ENCODE data around the gene PHETA1.
A peak's percentile ranks its signal among the peaks of the same experiment; 100 is the strongest.
"Not testable (repeated sequence)": the region's sequence is repeated elsewhere in the genome, so short reads cannot be mapped to it uniquely, and the experiment has no call there.

Gene PHETA1

DNA sequence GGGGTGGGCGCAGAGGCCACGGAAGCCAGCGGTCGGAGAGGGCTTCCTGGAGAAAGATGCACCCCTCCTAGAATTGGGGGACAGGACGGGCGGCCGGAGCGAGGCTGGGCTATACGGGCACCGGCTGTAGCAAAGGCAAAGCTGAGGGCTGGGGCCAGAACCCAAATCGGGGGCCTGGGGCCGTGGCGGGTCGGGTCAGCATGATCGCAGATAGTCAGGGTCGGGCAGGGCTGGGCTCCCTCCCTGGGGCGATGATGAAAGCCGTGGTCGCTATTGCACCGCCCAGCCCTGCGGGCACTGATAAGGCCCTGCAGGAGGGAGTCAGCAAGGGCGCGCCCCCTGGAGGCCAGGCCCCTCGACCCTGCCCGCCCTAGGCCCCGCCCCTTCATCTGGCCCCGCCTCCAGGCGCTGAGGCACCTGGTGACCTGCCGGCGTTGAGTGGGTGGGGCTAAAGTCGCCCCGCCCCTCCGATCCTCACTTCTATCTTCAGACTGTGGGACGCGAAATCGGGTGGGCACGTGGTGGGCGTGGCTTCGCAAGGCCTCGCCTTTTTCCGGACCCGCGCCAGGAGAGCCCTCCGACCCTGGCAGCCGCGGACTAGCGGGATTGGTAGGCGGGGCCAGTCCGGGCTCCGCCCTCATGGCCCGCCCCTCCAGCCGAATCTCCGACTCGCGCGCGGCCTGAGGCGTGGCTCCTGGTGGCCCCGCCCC is 36.4 kb upstream of the PHETA1 start:
- DNase-seq (ENCODE audit: low read depth): peak; percentile 99

DNA sequence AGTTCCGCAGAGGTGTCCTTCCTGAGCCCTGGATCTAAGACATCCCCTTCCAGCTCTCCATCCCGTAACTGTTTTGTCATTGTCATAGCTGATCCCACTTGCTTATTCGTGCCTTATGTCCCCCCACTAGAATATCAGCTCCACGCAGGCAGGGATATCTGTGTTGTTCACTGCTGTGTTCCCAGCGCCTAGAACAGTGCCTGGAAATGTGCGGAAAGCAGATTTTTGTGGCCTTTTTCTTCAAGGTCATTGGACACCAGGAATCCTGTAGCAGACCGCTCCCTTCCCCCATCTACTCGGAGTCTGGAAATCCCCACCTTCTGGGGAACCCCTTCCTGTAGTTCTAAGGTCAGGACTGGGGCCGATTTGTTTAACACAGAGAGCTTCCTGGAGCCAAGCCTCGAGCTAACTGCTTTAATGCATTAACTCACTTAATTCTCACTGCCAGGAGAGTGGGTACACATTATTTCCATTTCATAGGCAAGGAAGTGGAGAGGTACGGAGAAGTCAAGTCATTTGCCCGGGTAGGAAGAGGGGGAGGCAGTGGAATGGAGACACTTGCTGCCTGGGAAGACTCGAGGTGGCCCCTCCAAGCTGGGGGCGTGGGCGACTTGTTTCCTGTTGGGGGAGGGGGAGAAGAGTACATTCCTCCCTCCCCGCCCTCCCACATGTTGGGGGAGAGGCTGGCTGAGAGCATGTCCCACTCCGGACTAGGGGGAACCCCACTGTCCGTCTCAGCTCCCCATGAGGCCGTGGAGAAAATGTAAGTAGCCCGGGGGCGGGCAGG is 35.7 kb upstream of the PHETA1 start:
- no peak for DNase-seq (ENCODE audit: low read depth)

DNA sequence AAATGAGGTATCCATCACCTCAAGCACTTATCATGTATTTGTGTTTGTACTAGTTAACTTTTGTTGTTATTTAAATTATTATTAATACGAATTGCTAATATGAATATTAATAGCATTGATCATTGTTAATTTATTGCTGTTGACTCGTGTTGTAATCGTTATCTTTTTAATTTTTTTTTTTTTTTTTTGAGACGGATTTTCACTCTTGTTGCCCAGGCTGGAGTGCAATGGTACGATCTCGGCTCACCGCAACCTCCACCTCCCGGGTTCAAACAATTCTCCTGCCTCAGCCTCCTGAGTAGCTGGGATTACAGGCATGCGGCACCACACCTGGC is 33.6 kb upstream of the PHETA1 start:
- DNase-seq (ENCODE audit: low read depth): not testable (repeated sequence)

DNA sequence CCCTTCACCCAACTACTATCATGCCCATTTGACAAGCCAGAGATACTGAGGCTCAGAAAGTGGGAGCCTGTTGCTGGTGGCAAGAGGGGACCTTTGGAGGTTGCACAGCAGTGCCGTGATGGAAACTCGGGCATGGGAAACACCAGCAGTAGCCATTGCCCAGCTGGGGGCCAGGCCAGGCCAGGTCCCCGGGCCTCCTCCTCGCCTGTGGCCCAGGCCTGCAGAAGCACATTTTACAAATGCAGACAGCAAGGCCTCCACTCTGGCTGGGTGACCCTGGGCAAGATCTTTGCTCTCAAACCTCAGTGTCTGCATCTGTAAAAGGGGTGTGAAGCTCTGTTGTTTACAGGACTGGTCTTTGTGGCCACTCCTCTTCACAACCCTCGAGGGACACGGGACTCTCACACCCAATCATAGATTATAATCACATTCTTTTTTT is 32.3 kb upstream of the PHETA1 start:
- no peak for DNase-seq (ENCODE audit: low read depth)

DNA sequence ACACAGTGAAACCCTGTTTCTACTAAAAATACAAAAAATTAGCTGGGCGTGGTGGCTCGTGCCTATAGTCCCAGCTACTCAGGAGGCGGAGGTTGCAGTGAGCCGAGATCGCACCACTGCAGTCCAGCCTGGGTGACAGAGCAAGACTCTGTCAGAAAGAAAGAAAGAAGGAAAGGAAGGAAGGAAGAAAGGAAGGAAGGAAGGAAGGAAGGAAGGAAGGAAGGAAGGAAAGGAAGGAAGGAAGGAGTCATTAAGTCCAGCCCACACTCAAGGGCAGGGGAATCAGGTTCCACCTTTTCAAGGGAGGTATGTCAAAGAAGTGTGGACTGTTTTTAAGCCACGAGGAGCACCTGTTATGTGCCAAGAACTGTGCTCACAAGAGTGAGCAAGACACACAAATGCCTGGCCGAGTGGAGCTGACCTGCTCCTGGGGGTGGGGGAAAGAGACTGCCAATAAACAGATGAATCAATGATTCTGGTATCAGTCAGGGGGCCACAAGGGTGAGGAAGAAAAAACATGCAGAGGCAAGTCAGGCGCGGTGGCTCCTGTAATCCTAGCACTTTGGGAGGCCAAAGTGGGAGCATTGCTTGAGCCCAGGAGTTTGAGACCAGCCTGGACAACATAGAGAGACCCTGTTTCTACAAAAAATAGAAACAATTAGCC is 31.0 kb upstream of the PHETA1 start:
- DNase-seq (ENCODE audit: low read depth): not testable (repeated sequence)

DNA sequence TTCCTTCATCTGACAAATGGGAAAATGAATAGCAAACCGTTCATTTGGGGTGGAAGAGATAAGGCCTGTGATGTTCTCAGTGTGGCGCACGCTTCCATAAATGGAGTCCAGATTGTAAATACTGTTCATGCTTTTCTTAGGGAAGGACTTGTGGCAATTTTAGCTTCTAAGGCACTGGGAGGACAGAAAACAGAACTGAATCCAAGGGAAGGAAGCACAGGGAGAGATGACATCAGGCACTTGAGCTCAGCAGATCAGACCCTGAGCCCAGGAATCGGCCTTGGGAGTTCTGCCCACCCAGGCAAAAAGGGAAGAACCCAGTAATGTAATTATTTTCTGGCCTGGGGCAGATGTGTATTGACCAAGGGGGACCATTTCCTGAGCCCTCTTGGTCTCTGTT is 29.6 kb upstream of the PHETA1 start:
- no peak for DNase-seq (ENCODE audit: low read depth)

DNA sequence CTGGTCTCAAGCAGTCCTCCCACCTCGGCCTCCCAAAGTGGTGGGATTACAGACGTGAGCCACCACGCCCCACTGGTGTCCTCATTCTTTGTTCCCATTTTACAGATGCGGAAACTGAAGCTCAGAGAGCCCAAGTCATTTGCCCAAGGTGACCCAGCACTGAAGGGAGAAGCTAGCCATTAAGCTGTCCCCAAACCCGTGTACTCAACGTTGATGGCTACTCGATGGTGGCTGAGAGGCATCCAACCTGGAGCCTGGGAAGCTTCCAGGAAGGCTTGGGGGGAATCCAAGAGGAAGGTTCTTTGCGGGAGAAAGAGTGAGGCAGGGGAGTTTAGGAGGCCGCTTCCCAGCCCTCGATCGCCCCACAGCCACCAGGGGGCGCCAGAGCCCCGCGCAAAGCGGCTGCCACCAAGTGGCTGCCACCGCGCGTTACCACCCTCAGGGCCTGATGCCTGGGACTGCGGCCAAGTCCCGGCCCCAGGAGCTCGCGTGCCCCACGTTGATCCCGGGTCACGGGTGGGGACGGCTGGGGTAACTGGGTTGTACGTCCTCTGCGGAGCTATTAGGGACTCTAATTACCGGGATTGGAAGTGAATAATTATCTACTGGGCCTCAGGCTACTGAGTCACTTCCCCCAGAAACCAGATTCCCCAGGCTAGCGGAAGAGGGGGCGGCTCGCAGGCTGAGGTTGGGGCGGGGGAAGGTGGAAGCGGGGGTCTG is 28.0 kb upstream of the PHETA1 start:
- DNase-seq (ENCODE audit: low read depth): peak; percentile 92

DNA sequence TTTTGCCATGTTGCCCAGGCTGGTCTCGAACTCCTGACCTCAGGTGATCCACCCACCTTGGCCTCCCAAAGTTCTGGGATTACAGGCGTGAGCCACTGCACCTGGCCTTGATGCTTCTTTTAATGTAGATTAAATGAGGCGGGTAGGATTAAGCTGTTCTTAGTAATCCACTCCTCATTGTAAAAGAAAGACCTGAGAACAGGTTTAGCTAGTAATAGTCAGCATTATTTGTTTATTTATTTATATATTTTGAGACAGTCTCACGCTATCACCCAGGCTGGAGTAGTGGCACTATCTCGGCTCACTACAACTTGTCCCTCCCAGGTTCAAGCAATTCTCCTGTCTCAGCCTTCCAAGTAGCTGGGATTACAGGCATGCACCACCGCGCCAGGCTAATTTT is 27.4 kb upstream of the PHETA1 start:
- DNase-seq (ENCODE audit: low read depth): not testable (repeated sequence)

DNA sequence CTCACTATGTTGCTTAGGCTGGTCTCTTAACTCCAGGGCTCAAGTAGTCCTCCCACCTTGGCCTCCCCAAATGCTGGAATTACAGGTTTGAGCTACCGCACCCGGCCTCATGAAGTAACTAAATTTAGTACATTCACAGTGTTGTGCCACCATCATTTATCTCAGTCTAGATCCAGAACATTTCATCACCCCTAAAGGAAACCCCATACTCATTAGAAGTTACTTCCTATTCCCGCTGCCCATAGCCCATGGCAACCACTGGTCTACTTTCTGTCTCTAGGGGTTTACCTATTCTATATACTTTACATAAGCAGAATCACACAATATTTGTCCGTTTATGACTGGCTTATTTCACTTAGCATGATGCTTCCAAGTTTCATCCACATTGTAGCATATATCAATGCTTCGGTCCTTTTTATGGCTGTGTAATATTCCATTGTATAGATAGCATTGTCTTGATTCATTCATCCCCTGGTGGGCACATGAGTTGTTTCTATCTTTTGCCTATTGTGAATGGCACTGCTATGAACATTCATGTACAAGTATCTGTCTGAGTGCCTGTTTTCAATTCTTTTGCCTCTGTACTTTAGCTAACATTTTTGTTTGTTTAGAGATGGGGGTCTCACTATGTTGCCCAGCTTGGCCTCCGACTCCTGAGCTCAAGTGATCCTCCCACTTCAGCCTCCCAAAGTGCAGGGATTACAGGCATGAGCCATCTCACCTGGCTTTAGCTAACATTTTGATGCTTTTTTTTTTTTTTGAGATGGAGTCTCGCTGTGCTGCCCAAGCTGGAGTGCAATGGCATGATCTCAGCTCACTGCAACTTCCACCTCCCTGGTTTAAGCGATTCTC is 26.7 kb upstream of the PHETA1 start:
- no peak for DNase-seq (ENCODE audit: low read depth)

DNA sequence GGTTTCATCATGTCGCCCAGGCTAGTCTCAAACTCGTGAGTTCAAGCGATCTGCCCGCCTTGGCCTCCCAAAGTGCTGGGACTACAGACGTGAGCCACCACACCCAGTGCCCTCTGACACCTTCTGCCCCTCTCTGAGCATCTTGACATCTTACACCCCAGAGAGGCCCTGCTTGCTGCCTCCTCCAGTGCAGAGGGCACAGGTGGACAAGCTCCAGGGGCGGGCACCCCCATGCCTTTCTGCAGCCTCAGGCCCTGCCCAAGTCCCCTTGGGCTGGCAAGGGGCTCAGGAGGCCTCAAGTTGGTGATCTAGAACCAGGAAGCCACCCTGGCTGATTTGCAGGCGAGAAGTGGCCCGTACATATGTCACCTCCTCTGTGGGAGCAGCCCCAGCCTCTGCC is 25.6 kb upstream of the PHETA1 start:
- no peak for DNase-seq (ENCODE audit: low read depth)

DNA sequence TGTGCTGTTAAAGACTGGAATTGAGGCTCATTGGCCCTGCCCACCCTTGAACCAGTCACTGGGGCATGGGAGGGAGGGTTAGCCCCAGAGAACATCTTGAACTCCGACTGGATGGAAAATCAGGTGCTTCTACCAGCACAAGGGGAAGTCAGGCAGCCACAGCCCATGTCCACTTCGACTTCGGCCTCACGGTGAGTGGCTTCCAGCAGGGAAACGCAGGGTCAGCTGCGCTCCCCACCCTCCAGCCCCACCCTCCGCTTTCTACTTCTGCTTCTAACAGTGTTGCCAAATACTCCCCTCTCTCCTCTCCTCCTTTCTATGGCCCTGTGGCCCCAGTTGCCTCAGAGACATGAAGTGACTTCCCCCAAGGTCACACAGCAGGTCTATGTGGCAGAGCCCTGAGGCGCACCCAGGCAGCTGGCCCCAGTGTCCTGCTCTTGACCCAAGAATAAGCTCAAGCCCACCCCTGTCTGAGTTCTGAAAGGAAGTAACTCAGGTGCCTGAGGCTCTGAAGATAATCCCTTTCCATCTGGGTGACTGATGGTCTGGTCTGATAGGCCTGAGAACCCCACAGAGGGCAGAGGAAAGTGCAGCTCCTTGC is 24.9 kb upstream of the PHETA1 start:
- DNase-seq (ENCODE audit: low read depth): no peak

DNA sequence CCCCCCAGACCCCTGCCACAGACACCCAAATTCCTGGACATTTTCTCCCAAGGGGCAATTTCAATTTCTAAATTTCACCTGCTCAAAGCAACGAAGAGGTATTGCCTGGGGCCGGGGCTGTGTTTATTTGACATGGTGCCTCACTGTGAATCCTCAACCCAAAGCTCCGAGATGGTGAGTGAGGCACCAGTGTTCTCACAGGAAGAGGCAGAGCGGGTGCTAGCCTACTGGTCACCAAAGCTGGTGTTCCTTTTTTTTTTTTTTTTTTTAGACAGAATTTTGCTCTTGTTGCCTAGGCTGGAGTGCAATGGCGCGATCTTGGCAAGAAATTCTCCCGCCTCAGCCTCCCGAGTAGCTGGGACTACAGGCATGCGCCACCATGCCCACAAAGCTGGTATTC is 22.0 kb upstream of the PHETA1 start:
- no peak for DNase-seq (ENCODE audit: low read depth)

DNA sequence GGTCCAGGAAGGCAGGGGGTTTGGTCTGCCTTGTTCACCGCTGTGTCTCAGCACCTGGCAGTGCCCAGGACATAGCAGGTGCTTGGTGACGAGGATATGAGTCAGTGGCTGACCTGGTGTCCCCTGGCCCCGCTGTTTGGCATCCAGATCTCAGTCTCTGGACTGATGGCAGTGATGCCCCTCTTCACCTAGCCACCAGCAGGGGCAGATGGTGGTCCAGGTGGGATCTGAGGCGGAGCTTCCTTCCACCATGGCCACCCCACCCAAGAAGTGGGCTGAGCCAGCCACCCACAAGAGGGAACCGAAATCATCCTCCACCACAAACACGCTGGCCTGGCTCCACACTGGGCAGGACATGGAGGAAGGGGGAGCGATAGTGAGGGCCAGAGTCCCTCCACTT is 20.7 kb upstream of the PHETA1 start:
- DNase-seq (ENCODE audit: low read depth): no peak

DNA sequence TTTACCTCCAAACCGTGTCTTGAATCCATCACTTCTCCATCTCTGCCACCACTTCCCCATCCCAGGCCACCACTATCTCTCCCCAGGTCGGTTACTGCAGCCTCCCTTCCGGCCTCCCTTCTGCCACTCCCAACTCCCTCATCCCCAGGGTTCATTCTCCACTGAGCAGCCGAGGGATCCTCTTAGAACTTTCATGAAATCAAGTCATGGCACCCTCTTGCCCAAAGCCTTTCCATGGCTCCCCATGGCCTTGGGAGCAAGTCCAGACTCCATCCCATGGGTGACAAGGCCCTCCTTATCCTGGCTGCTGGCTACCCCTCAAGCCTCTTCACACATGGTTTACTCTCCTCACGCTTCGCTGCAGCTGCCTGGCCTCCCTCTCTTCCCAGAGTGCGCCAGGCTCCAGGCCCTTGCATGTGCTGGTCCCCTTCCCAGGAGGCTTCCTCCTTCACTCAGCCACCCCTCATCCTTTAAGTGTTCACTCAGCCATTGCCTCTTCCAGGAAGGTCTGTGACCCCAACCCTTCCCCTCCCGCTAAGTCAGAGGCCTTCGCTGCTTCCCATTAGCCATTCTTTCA is 18.9 kb upstream of the PHETA1 start:
- no peak for DNase-seq (ENCODE audit: low read depth)

DNA sequence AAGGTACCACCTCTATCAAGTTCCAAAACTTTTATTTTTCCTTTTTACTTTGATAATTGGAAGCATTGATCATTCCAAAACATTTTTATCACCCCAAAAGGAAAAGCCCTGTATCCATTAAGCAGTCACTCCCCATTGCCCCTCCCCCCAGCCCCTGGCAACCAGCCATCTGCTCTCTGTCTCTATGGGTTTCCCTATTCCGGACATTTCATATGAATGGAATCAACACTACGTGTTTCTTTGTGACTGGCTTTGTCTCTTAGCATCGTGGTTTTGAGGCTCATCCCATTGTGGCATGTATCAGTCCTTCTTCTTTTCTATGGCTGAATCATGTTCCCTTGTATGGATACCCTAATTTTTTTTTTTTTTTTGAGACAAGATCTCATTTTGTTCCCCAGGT is 18.0 kb upstream of the PHETA1 start:
- no peak for DNase-seq (ENCODE audit: low read depth)

DNA sequence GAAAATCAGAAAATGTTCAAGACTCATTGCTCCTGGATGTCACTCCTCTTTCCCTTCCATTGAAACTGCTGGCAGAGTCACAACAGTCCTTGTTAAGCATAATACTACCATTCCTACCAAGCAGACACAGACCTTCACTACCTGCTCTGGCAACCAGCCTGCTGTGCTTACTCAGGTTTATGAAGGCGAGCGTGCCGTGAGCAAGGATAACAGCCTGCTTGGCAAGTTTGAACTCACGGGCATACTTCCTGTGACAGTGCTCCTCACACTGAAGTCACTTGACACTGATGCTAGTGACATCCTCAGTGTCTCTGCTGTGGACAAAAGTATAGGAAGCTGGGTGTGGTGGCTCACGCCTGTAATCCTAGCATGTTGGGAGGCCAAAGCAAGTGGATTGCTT is 15.7 kb upstream of the PHETA1 start:
- DNase-seq (ENCODE audit: low read depth): no peak

DNA sequence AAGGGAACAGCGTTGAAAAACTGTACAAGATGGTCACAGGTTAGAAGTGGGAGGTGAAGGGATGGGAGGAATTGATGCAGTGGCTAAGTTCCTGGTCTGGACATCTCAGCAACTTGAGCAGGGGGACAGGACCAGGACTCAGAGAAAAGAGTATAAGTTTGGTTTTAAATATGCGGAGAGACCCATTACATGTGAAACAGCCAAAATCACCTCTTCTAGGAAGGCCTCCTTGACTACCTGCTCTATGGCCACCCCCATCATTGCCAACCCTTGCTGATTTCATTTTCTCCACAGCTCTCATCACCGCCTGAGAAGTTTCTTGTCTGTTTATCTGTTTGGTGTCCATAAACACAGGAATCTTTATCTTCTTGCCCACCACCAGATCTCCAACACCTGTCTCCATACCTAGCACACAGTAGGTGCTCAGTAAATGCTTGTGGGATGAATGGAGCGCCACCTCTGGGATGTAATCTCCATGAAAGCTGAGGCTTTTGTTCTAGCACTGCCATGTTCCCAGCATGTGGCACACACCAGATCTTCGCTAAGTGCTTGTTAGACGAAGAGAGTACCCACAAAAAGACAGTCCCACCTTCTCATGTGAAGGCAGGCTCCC is 11.2 kb upstream of the PHETA1 start:
- DNase-seq (ENCODE audit: low read depth): no peak

DNA sequence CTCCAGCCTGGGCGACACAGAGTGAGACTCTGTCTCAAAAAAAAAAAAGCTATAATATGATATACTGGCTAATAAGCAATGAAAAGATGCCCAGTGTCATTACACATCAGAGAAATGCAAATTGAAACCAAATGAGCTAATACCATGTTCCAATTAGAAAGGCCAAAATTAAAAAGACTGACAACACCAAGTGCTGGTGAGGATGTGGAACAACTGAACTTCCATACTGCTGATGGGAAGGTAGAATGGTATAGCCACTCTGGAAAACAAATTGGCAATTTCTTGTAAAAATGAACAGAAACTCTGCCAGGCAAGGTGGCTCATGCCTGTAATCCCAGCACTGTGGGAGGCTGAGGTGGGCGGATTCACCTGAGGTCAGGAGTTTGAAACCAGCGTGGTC is 8.5 kb upstream of the PHETA1 start:
- no peak for DNase-seq (ENCODE audit: low read depth)

DNA sequence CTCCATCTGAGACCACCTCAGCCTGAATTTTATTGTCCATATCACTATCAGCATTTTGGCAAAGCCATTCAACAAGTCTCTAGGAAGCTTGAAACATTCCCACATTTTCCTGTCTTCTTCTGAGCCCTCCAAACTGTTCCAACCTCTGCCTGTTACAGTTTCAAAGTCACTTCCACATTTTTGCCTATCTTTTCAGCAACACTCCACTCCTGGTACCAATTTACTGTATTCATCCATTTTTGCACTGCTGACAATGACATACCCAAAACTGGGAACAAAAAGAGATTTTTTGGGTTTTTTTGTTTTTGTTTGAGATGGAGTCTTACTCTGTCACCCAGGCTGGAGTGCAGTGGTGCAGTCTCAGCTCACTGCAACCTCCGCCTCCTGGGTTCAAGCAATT is 4.3 kb upstream of the PHETA1 start:
- DNase-seq (ENCODE audit: low read depth): not testable (repeated sequence)

DNA sequence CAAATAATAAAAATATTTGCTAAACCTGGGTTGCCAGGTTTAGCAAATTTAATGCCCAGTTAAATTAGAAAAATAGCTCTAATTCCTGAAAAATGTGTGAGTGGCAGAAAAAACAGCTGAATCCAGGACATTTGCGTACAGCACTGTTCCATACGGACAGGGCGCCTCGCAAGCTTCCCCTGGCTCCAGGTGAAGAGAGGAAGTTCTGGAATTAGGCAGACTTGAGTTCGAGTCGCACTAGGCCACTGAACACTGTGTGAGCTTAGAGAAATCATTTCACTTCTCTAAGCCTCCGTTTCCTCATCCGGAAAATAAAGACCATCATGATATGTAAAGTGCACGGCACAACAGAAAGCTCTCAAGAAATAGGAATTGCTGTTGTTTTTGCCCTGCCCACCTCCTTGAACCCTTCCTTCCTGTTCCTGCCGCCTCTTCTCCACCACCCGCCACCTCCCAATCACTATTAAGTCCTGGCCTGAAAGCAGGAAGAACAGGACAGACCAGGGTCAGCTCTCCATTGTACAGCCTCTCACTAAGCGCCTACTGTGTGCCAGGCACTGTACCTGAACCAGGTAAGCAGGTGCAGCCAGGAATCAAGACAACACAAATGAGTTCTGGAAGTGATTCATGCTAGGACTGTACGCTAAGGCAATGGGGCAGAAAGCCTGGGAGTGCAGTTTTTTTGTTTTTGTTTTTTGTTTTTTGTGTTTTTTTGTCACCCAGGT is 763 bp upstream of the PHETA1 start:
- DNase-seq (ENCODE audit: low read depth): no peak

Data from stimulated activated CD8-positive, alpha-beta memory T cell treated with anti-CD3 and anti-CD28 coated beads, Interleukin-15, amount 100 ng/mL, for 24 hours (primary cell).